Heart left ventricle (tissue), 16 donors: ENCODE measurements around the gene M6PR. TPM values are rescaled to one million over a fixed set of nuclear protein-coding genes. Genes with fewer than 3 reads are reported as not detected.

ENCODE experiments used
- ATAC-seq, 4 donors: fragments of 200-7000 bp; cut with Tn5 transposase; one replicate each; pipeline ENCODE4 v1.9.1; 2020 to 2022; ENCODE audit warnings: moderate library complexity in 4 of 4, mild to moderate bottlenecking in 3 of 4, moderate number of reproducible peaks in 1 of 4
- DNase-seq, 5 donors: peaks; one replicate each; pipeline ENCODE4 v3.0.0-alpha.2; 2020
- H3K27ac ChIP-seq, 12 donors: fragments of 200-600 bp; sonication (generic) in 4 of 12; one replicate each; pipeline versions ENCODE4 v1.5.0 to v1.8.0; 2016 to 2022; ENCODE audit warnings: mild to moderate bottlenecking in 2 of 12
- H3K27me3 ChIP-seq, 9 donors: fragments of 200-600 bp; sonication (generic) in 2 of 9; one replicate each; pipeline versions ENCODE4 v1.5.1 to v1.8.0; 2016 to 2022; ENCODE audit warnings: mild to moderate bottlenecking in 3 of 9
- H3K36me3 ChIP-seq, 9 donors: fragments of 200-600 bp; sonication (generic) in 2 of 9; one replicate each; pipeline versions ENCODE4 v1.5.0 to v1.8.0; 2018 to 2022; ENCODE audit warnings: mild to moderate bottlenecking in 2 of 9
- H3K4me1 ChIP-seq, 12 donors: fragments of 200-600 bp; sonication (generic) in 4 of 12; one replicate each; pipeline versions ENCODE4 v1.5.0 to v1.8.0; 2016 to 2022; ENCODE audit warnings: mild to moderate bottlenecking in 3 of 12
- H3K4me3 ChIP-seq, 12 donors: fragments of 200-600 bp; sonication (generic) in 4 of 12; one replicate each; pipeline versions ENCODE4 v1.5.0 to v1.8.0; 2017 to 2022; ENCODE audit warnings: mild to moderate bottlenecking in 9 of 12, moderate library complexity in 4 of 12
- H3K9me3 ChIP-seq, 12 donors: fragments of 200-600 bp; sonication (generic) in 4 of 12; one replicate each; pipeline versions ENCODE4 v1.5.0 to v1.8.0; 2016 to 2022; ENCODE audit warnings: mild to moderate bottlenecking in 1 of 12
- CTCF ChIP-seq, 12 donors: fragments of 200-600 bp; sonication (generic) in 4 of 12; IDR thresholded peaks; one replicate each; pipeline versions ENCODE4 v1.5.0 to v1.8.0; 2018 to 2022; ENCODE audit warnings: antibody characterized with exemption in 12 of 12, mild to moderate bottlenecking in 5 of 12
- POLR2A ChIP-seq, 2 donors: fragments of 450-650 bp; IDR thresholded peaks; one replicate each; pipeline ENCODE4 v1.6.1; 2017; ENCODE audit warnings: antibody characterized with exemption in 2 of 2, mild to moderate bottlenecking in 2 of 2, moderate library complexity in 2 of 2
- WGBS, 4 donors: extraction: QIAGEN DNeasy Blood & Tissue Kit in 2 of 4; methylation state at CpG; one replicate each; pipeline versions ENCODE4 v1.1.5 to v1.1.7; 2013 to 2018; 5-methylcytosine and 5-hydroxymethylcytosine counted together
- intact Hi-C, 10 donors: fragments of 100-400 bp; cut with DNase I; formaldehyde crosslinking; loops; one replicate each; pipeline versions ENCODE4 v1.11.1 to v1.14.2; 2022
- polyA plus RNA-seq, 2 donors: library from polyadenylated mRNA; stranded (reverse); fragments of 200-250 nt; gene quantifications; one replicate each; pipeline ENCODE4 v1.2.3, GENCODE V29; 2013
- total RNA-seq, 9 donors: library from RNA; depleted of rRNA in 2 of 9; stranded (reverse); fragments of >200 nt in 2 of 9; fragmentation: NEBNext Ultra II Directional in 3 of 9; extraction: Animal tissue kit (Norgen Biotek cat#: 25700) in 3 of 9; gene quantifications; one replicate each; pipeline versions ENCODE4 v1.1.0 to v1.2.4, GENCODE V29; 2016 to 2023
- donor health status: ischemic (EF 13 %, LVEDD 7.1; RV severe dilation, severe dysfunction).
- donor health status: healthy with polysubstance abuse.
- donor health status: DM: no; HTN: yes; CAD: no.
- donor health status: DM: no; HTN: no; CAD: no.
- donor health status: ischemic (EF 25% LVEDD 6.9; RV normal size, moderate dysfunction).
- donor health status: ischemic (EF 25% LVEDD 5.7; RV mildly dilated, moderate dysfunction).
- donor health status: healthy.
- donor health status: DM: yes; HTN: yes; CAD: no.
- donor health status: ischemic (EF 35%, LVEDD 5.7; RV mildly dilated, moderate dysfunction).
- donor health status: nonischemic (EF 11% LVEDD 7.7; RV severe dilation, severe dysfunction).
- donor health status: DM: yes; HTN: yes; CAD: no.
- donor health status: PGD.
- donor health status: ischemic (EF 29% LVEDD 5.4; RV normal size, mild dysfunction).
- donor health status: nonischemic (EF 23%, LVEDD 6.1; RV moderate dilation, normal function).

Gene M6PR
- total and polyA plus RNA-seq, 11 donors, result 58.7 to 150 (median 101) TPM

GRCh38 chr12:8948701-8949341 is 624 bp downstream of the M6PR start:
- ATAC-seq (no peak), DNase-seq (no peak)
- Histone ChIP-seq H3K27me3 (no peaks in the 10 kb centered on the region), H3K9me3 (peaks cover 0 to 9% (median 0%) of the 10 kb centered on the region in 12 donors), H3K36me3 (peaks cover 0 to 33% (median 24%) of the 10 kb centered on the region in 9 donors), H3K4me3 (peak overlapping the region; percentile 52 to 96 (median 82)), H3K27ac (peak overlapping the region; percentile 93 to 99 (median 98)), H3K4me1 (peaks cover 0 to 57% (median 20%) of the 10 kb centered on the region in 12 donors)
- 1 to 2% (median 1%) methylated on average over 13 to 15 of the region's 15 CpGs for WGBS, 4 donors
- no peak for TF ChIP-seq CTCF (IDR thresholded peaks at IDR 0.05)
- intact Hi-C loops, result loop anchor here in 2 of 10 donors (2.0 kb wide), 2 partner anchors 34 to 90 kb away; partner anchors contain the start of gene PHC1 (in 1 of the 2)

GRCh38 chr12:8947737-8948136 is 1.7 kb downstream of the M6PR start:
- H3K27me3 ChIP-seq, result no peaks in the 10 kb centered on the region
- H3K4me1 ChIP-seq, result peaks cover 0 to 50% (median 20%) of the 10 kb centered on the region in 12 donors
- no peak for DNase-seq
- H3K9me3 ChIP-seq, result peaks cover 0 to 2% (median 0%) of the 10 kb centered on the region in 12 donors
- intact Hi-C loops, result loop anchor here in 2 of 10 donors (2.0 kb wide), 2 partner anchors 33 to 91 kb away; partner anchors contain the start of gene PHC1 (in 1 of the 2)
- peak overlapping the region in 4 of 12 donors; percentile 19 to 90 (median 73) for H3K4me3 ChIP-seq
- H3K36me3 ChIP-seq, result peaks cover 0 to 44% (median 35%) of the 10 kb centered on the region in 9 donors
- TF ChIP-seq CTCF (IDR thresholded peaks at IDR 0.05), result no peak
- TF ChIP-seq POLR2A (IDR thresholded peaks at IDR 0.05), result no peak
- no peak overlapping the region for H3K27ac ChIP-seq
- no peak for ATAC-seq

GRCh38 chr12:8946733-8947132 is 2.7 kb downstream of the M6PR start:
- Histone ChIP-seq H3K36me3 (peaks cover 0 to 54% (median 45%) of the 10 kb centered on the region in 9 donors), H3K27ac (no peak overlapping the region), H3K27me3 (no peaks in the 10 kb centered on the region), H3K4me1 (peaks cover 0 to 42% (median 20%) of the 10 kb centered on the region in 12 donors), H3K4me3 (no peak overlapping the region), H3K9me3 (no peaks in the 10 kb centered on the region)
- ATAC-seq (no peak), DNase-seq (no peak)
- 67 to 88% (median 82%) methylated on average over 1 of the region's 1 CpG for WGBS, 4 donors
- TF ChIP-seq POLR2A (IDR thresholded peaks at IDR 0.05) (no peak), CTCF (IDR thresholded peaks at IDR 0.05) (no peak)
- intact Hi-C loops, result no loop called here

GRCh38 chr12:8943565-8944186 is 5.8 kb downstream of the M6PR start:
- peaks cover 0 to 65% (median 57%) of the 10 kb centered on the region in 9 donors for H3K36me3 ChIP-seq
- H3K4me1 ChIP-seq, result peaks cover 0 to 28% (median 14%) of the 10 kb centered on the region in 12 donors
- TF ChIP-seq POLR2A (IDR thresholded peaks at IDR 0.05), result no peak
- TF ChIP-seq CTCF (IDR thresholded peaks at IDR 0.05), result no peak
- H3K4me3 ChIP-seq, result no peak overlapping the region
- ATAC-seq (no peak), DNase-seq (no peak)
- WGBS, 4 donors, result 91 to 94% (median 92%) methylated on average over 10 of the region's 10 CpGs
- no peaks in the 10 kb centered on the region for H3K27me3 ChIP-seq
- no peaks in the 10 kb centered on the region for H3K9me3 ChIP-seq
- intact Hi-C loops, result no loop called here
- no peak overlapping the region for H3K27ac ChIP-seq
